Small intestine (tissue), 16 donors: ENCODE data around the gene NDUFS3. TPM values are rescaled to one million over a fixed set of nuclear protein-coding genes. Genes with fewer than 3 reads are reported as not detected.
"Not testable (repeated sequence)": the region's sequence is repeated elsewhere in the genome, so short reads cannot be mapped to it uniquely, and the experiment has no call there.

ENCODE experiments used
- DNase-seq, 2 donors: peaks; one replicate each; pipeline versions ENCODE4 v3.0.0 to v3.0.0-alpha.2; 2013
- FAIRE-seq: peaks from 2 replicates; lab custom pipeline; 2012; peaks lifted over from hg19 to GRCh38; lab: Jason Lieb, UNC
- H3K27ac ChIP-seq, 3 donors: one replicate each; pipeline ENCODE4 v1.5.1; 2013; ENCODE audit warnings: low read length in 2 of 3, mild to moderate bottlenecking in 2 of 3, control low read depth in 1 of 3, inconsistent platforms in 1 of 3, low read depth in 1 of 3, moderate library complexity in 1 of 3
- H3K27me3 ChIP-seq, 3 donors: one replicate each; pipeline ENCODE4 v1.6.1; 2013; ENCODE audit warnings: low read length in 3 of 3, inconsistent platforms in 1 of 3; ENCODE audit not compliant: control insufficient read depth in 3 of 3, insufficient read depth in 3 of 3
- H3K36me3 ChIP-seq, 3 donors: one replicate each; pipeline ENCODE4 v1.6.1; 2013; ENCODE audit warnings: low read length in 3 of 3, inconsistent platforms in 1 of 3, low read depth in 1 of 3, mild to moderate bottlenecking in 1 of 3, moderate library complexity in 1 of 3; ENCODE audit not compliant: control insufficient read depth in 3 of 3, insufficient read depth in 2 of 3
- H3K4me1 ChIP-seq, 3 donors: one replicate each; pipeline ENCODE4 v1.6.1; 2013; ENCODE audit warnings: low read length in 2 of 3, inconsistent platforms in 1 of 3, low read depth in 1 of 3, mild to moderate bottlenecking in 1 of 3, moderate library complexity in 1 of 3; ENCODE audit not compliant: control insufficient read depth in 3 of 3, insufficient read depth in 2 of 3
- H3K4me3 ChIP-seq, 3 donors: one replicate each; pipeline ENCODE4 v1.5.1; 2013; ENCODE audit warnings: low read length in 3 of 3, control low read depth in 1 of 3, inconsistent platforms in 1 of 3, low read depth in 1 of 3, mild to moderate bottlenecking in 1 of 3, moderate library complexity in 1 of 3
- H3K9me3 ChIP-seq, 2 donors: one replicate each; pipeline ENCODE4 v1.6.1; 2013; ENCODE audit warnings: low read depth in 1 of 2, low read length in 1 of 2; ENCODE audit not compliant: control insufficient read depth in 2 of 2, insufficient read depth in 1 of 2
- WGBS, 3 donors: extraction: QIAGEN DNeasy Blood & Tissue Kit; methylation state at CpG; one replicate each; pipeline ENCODE4 v1.1.7; 2013; 5-methylcytosine and 5-hydroxymethylcytosine counted together
- long read RNA-seq, 10 donors: transcript quantifications; one replicate each; lab custom pipeline, GENCODE V29; 2026
- polyA plus RNA-seq, 4 donors: library from polyadenylated mRNA; stranded (reverse) in 3 of 4; unstranded in 1 of 4; fragments of 200-250 nt in 3 of 4; fragments of 120-200 nt in 1 of 4; gene quantifications; one replicate each; pipeline versions ENCODE4 v1.2.1 to v1.2.3, GENCODE V29; 2013
- donor health status: healthy with polysubstance abuse.
- donor health status: control.
- donor health status: control.
- donor health status: Bipolar disorder and iron deficiency.
- donor health status: healthy.

Gene NDUFS3
- 100 to 1,000 TPM in 3 of 4 donors, 10 to 100 TPM in 1; 95.2 to 438 (median 263) TPM for polyA plus RNA-seq
- long read RNA-seq, donor 1, transcript NDUFS3-205 (2 exons, 269 nt), result minor isoform, 12 of 116 reads
- long read RNA-seq, donor 1, transcript NDUFS3-201 (7 exons, 958 nt), result major isoform, 78 of 116 reads
- long read RNA-seq, donor 1, partial matches to known transcripts, result 20 of 116 reads
- long read RNA-seq, donor 1, other reads (novel, unspliced or antisense), result 0 of 116 reads
- long read RNA-seq, donor 2, transcript NDUFS3-201 (7 exons, 958 nt), result major isoform, 18 of 35 reads
- long read RNA-seq, donor 2, transcript NDUFS3-205 (2 exons, 269 nt), result minor isoform, 9 of 35 reads
- long read RNA-seq, donor 2, partial matches to known transcripts, result 6 of 35 reads
- long read RNA-seq, donor 2, other reads (novel, unspliced or antisense), result 0 of 35 reads
- long read RNA-seq, donor 3, transcript NDUFS3-201 (7 exons, 958 nt), result major isoform, 47 of 61 reads
- long read RNA-seq, donor 3, partial matches to known transcripts, result 6 of 61 reads
- long read RNA-seq, donor 3, other reads (novel, unspliced or antisense), result 0 of 61 reads
- long read RNA-seq, donor 4, result 0 reads
- long read RNA-seq, donor 5, transcript NDUFS3-201 (7 exons, 958 nt), result major isoform, 9 of 11 reads
- long read RNA-seq, donor 5, partial matches to known transcripts, result 0 of 11 reads
- long read RNA-seq, donor 5, other reads (novel, unspliced or antisense), result 0 of 11 reads
- long read RNA-seq, donor 6, transcript NDUFS3-201 (7 exons, 958 nt), result major isoform, 35 of 43 reads
- long read RNA-seq, donor 6, transcript NDUFS3-205 (2 exons, 269 nt), result minor isoform, 5 of 43 reads
- long read RNA-seq, donor 6, partial matches to known transcripts, result 0 of 43 reads
- long read RNA-seq, donor 6, other reads (novel, unspliced or antisense), result 0 of 43 reads
- long read RNA-seq, donor 7, result 0 reads
- long read RNA-seq, donor 8, transcript NDUFS3-201 (7 exons, 958 nt), result major isoform, 7 of 9 reads
- long read RNA-seq, donor 8, partial matches to known transcripts, result 0 of 9 reads
- long read RNA-seq, donor 8, other reads (novel, unspliced or antisense), result 0 of 9 reads
- long read RNA-seq, donor 9, transcript NDUFS3-201 (7 exons, 958 nt), result major isoform, 8 of 8 reads
- long read RNA-seq, donor 9, partial matches to known transcripts, result 0 of 8 reads
- long read RNA-seq, donor 9, other reads (novel, unspliced or antisense), result 0 of 8 reads
- long read RNA-seq, donor 10, transcript NDUFS3-201 (7 exons, 958 nt), result major isoform, 39 of 59 reads
- long read RNA-seq, donor 10, transcript NDUFS3-204 (3 exons, 779 nt), result minor isoform, 5 of 59 reads
- long read RNA-seq, donor 10, partial matches to known transcripts, result 9 of 59 reads
- long read RNA-seq, donor 10, other reads (novel, unspliced or antisense), result 0 of 59 reads

GRCh38 chr11:47578524-47579494, at the start of gene NDUFS3, which contains the start of gene KBTBD4:
NDUFS3 (plus strand) TSS chr11:47579074; CDS start chr11:47579092, 18 bp downstream.
KBTBD4 (minus strand) TSS chr11:47578970; CDS start chr11:47578951, 19 bp downstream.
- Histone ChIP-seq H3K27ac (peak within 1 kb of the TSS; percentile 65 to 79 (median 69)), H3K4me3 (peak within 1 kb of the TSS; percentile 69 to 91 (median 85)), H3K4me1 (peaks cover 0 to 10% (median 5%) of the 10 kb centered on the region in 3 donors), H3K9me3 (no peaks in the 10 kb centered on the region), H3K36me3 (peaks cover 11 to 56% (median 22%) of the 10 kb centered on the region in 3 donors), H3K27me3 (no peaks in the 10 kb centered on the region)
- FAIRE-seq (no peak), DNase-seq (peak; percentile 94 to 97)
- 0% methylated on average over 69 to 72 of the region's 72 CpGs for WGBS, 3 donors

- Histone ChIP-seq H3K36me3 (peaks cover 0 to 34% (median 0%) of the 10 kb centered on the region in 3 donors), H3K4me1 (peaks cover 0 to 5% (median 0%) of the 10 kb centered on the region in 3 donors), H3K9me3 (no peaks in the 10 kb centered on the region), H3K27me3 (no peaks in the 10 kb centered on the region), H3K4me3 (no peak overlapping the region), H3K27ac (no peak overlapping the region)
- no peak for DNase-seq
- no peak for FAIRE-seq
- 92 to 94% (median 93%) methylated on average over 4 of the region's 4 CpGs for WGBS, 3 donors
Measured at GRCh38 chr11:47529951-47530350, 48.9 kb upstream of the NDUFS3 start.

GRCh38 chr11:47530721-47531120, 48.2 kb upstream of the NDUFS3 start:
- 89 to 90% (median 89%) methylated on average over 9 of the region's 9 CpGs for WGBS, 3 donors
- H3K9me3 ChIP-seq, H3K4me1 ChIP-seq, H3K27ac ChIP-seq, H3K27me3 ChIP-seq, DNase-seq, FAIRE-seq, H3K4me3 ChIP-seq: not testable (repeated sequence)
- peaks cover 0 to 33% (median 0%) of the 10 kb centered on the region in 3 donors for H3K36me3 ChIP-seq

GRCh38 chr11:47531666-47532065, 47.2 kb upstream of the NDUFS3 start:
- Histone ChIP-seq H3K36me3 (peaks cover 0 to 37% (median 0%) of the 10 kb centered on the region in 3 donors), H3K27me3 (no peaks in the 10 kb centered on the region), H3K4me1 (no peaks in the 10 kb centered on the region), H3K9me3 (no peaks in the 10 kb centered on the region), H3K4me3 (no peak overlapping the region), H3K27ac (no peak overlapping the region)
- DNase-seq (no peak), FAIRE-seq (no peak)
- 67 to 81% (median 78%) methylated on average over 3 of the region's 3 CpGs for WGBS, 3 donors

- H3K4me1 ChIP-seq, result no peaks in the 10 kb centered on the region
- DNase-seq, result no peak
- WGBS, 3 donors, result 91 to 94% (median 93%) methylated on average over 2 of the region's 2 CpGs
Measured at GRCh38 chr11:47532597-47533213, 46.2 kb upstream of the NDUFS3 start.

GRCh38 chr11:47533690-47534151, 45.2 kb upstream of the NDUFS3 start:
- H3K27ac ChIP-seq, result no peak overlapping the region
- 81 to 93% (median 85%) methylated on average over 2 of the region's 2 CpGs for WGBS, 3 donors

More at GRCh38 chr11:47532597-47533213, 46.2 kb upstream of the NDUFS3 start:
- no peak overlapping the region for H3K27ac ChIP-seq
- no peak overlapping the region for H3K4me3 ChIP-seq
- H3K36me3 ChIP-seq, result peaks cover 0 to 34% (median 0%) of the 10 kb centered on the region in 3 donors
- H3K9me3 ChIP-seq, result no peaks in the 10 kb centered on the region
- FAIRE-seq, result no peak
- no peaks in the 10 kb centered on the region for H3K27me3 ChIP-seq

More at GRCh38 chr11:47533690-47534151, 45.2 kb upstream of the NDUFS3 start:
- DNase-seq (no peak), FAIRE-seq (no peak)
- no peak overlapping the region for H3K4me3 ChIP-seq
- H3K27me3 ChIP-seq, result no peaks in the 10 kb centered on the region
- peaks cover 0 to 29% (median 0%) of the 10 kb centered on the region in 3 donors for H3K36me3 ChIP-seq
- H3K4me1 ChIP-seq, result peaks cover 0 to 2% (median 0%) of the 10 kb centered on the region in 3 donors
- no peaks in the 10 kb centered on the region for H3K9me3 ChIP-seq
